IPS-NIHi11 (cell line): Measurements from ENCODE around the gene FGF11.
"Not testable (repeated sequence)": the region's sequence is repeated elsewhere in the genome, so short reads cannot be mapped to it uniquely, and the experiment has no call there.

Experiments used
- DNase-seq: peaks from one replicate; pipeline ENCODE4 v3.0.0; 2012; ENCODE audit warnings: mixed read lengths, low spot score

The FGF11 gene

DNA sequence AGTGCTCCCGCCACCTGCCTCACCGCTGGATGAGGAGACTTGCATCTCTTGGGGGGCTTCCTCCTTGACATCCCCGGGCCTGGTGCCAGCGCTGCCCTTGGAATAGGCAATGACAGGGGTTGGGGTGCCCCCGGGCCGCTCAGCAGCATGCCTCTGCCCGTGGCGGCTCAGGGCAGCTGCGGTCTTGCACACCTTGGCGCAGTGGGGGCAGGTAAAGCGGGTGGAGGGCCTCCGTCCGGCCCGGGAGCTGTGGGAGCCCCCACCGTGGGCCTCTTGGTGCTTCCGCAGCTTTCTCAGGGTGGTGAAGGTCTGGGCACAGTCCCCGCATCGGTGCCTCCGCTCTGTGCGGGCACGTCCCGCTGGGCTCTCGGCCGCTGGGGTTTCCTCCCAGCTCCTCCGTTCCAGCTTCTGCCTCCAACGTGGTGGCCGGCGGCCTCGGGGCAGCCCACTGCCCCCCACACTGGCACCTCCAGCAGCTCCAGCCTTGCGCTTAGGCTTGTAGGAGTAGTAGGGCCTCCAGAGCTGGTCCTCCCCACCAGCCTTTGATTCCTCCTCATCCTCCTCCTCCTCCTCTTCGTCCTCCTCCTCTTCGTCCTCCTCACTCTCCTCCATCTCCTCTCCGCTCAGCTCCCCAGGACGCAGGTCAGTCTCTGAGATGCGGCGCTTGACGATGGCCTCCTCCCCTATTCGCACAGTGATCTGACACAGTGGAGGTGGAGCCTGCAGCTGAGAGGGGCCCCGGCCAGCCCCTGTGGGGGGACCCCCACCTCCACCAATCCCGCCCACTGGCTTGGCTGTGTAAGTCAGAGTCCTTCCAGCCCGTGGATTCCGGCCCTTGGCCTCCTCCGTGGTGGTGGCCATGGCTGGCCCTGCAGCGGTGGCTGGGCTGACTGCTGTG, 23.4 kb downstream of the FGF11 start:
- DNase-seq = no peak

DNA sequence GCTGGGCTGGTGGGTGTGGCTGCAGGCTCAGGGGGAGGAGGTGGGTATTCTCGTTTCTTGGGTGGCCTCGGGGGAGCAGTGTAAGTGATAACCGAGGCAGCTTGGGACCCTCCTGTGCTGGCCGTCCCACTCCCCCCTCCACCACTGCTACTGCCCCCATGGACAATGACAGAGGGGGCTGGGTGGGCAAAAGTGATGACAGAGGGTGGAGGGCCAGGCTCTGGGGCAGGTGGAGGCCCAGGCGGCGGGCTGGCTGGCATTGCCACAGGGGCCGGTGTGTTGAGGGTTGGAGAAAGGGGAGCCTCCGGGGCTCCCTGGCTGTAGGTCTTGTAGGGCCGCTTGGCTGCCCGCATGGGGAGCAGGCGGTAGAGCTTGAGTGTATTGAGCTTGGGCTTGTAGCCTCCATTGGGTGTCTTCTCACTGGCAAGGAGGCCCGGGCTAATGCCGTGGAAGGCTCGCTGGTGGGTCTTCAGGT, 24.1 kb downstream of the FGF11 start:
- DNase-seq = no peak

DNA sequence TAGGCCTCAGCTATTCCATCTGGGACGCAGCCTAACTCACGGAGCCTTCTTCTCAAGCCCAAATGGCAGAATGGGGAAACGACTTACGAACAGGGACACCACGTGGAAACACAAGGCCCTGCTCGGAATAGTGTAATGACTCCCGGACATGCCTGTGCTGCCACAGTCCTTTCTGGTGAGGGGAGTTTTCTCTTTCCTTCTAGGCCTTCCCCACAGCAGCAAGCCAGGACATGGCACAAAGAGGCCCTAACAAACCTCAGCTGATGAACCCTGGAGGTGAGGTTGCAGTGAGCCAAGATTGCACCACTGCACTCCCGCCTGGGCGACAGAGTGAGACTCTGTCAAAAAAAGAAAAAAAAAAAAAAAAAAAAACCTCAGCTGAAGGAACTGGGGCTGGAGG, 24.8 kb downstream of the FGF11 start:
- no peak for DNase-seq

DNA sequence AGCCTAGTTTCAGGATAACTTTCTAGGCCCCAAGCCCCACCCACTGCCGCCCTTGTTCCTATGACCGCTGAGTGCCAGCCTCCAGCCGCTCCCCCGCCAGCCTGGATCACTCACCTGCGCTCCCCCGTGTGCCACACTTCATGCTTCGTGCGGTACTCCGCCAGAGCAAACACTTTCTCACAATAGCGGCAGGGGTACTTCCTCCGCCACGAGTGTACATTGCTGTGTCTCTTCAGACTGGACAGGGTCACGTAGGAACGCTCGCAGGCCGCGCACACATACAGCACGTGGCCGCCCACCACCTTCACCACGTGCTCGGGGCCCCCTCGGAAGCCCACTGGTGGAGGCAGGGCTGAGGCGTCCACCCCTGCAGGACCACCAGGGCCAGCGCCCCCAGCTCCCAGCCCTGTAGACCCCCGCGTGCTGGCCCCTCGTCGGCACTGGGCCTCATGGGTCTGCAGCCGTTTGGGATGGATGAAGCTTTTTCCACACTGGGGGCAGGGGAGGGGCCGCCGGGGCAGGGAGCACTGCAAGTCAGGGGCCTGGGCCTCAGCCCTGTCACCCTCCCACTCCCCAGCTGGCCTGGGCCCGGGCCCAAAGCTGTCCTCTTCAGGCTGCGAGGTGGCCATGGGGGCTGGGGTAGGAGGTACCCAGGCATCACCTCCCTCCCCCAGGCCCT, 26.4 kb downstream of the FGF11 start:
- DNase-seq = no peak

DNA sequence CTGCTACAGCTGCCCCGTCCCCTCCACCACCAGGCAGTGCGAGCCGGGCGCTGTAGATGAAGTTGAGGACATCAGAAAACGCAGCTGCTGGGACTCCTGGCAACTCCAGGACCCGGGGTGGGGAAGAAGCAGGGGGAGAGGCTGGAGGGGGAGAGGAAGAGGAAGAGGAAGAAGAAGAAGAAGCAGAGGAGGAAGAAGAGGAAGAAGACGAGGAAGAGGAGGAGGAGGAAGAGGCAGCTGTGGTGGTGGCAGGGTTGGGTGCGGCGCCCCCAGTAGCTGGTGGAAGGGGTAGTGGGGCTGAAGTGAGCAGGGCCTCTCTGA, 27.0 kb downstream of the FGF11 start:
- no peak for DNase-seq

DNA sequence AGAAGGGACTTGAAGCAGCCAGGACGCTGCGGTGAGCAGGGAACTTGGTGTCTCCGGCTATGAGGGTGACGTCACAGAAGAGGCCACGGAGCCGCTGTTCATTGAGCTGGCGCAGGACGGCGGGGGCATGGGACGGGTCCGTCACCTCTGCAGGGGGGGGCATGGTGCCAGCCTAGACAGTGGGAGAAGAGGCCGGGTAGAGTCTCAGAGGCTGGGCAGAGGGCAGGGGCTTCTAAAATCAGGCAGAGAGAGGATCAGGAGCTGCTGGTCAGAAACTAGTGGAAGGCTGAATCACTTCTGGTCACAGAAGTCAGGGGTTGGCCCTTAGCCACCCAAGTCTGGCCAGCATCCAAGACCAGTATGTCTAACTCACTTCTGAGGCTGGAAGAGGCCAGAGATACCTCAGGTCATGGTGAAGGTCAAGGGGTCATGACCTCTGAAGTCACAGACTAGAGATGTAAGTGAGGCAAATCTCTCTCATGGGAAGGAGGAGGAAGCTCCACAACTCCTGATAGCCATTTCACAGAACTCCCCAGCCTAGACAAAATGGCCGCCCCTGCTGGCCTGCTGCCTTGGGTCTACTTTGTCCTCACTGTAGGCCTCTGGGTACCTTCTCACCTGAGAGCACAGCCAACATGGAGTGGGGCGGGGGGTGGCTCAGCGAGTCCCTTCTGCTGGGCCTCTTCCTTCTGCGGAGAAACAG, 27.5 kb downstream of the FGF11 start:
- DNase-seq = no peak

DNA sequence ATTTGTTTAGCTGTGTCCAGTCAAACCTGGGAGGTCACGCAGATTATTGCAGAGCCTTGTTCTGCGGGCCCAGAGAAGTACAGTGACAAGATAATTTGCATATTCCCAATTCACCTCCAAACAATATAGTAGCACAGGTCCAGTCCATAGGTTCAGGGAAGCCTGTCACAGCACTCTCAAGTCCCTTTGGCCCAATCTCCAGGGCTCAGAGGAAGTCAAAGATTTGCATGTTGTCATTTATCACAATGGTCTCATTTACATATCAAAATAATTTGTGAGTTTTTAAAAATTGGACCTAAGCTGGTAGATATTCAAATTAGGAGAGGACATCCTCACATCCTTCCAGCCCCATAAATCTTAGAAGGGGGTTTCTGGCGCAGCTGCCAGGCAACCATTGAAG, 28.2 kb downstream of the FGF11 start:
- DNase-seq = no peak

DNA sequence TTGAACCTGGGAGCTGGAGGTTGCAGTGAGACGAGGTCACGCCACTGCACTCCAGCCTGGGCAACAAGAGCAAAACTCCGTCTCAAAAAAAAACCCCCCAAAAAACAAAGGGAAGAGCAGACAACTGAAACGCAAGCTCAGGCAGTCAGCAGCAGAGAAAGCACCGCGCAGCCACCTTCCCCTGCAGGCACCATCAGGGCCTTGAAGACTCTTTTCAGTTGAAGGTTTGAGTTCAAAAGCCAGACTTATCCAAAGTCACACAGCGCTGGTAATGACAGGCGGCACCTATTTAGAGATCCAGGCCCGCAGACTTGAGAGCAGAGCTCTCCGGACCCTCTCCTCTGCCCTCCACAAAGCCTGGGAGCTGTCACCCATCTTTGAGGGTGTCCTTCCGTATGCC, 29.0 kb downstream of the FGF11 start:
- no peak for DNase-seq

DNA sequence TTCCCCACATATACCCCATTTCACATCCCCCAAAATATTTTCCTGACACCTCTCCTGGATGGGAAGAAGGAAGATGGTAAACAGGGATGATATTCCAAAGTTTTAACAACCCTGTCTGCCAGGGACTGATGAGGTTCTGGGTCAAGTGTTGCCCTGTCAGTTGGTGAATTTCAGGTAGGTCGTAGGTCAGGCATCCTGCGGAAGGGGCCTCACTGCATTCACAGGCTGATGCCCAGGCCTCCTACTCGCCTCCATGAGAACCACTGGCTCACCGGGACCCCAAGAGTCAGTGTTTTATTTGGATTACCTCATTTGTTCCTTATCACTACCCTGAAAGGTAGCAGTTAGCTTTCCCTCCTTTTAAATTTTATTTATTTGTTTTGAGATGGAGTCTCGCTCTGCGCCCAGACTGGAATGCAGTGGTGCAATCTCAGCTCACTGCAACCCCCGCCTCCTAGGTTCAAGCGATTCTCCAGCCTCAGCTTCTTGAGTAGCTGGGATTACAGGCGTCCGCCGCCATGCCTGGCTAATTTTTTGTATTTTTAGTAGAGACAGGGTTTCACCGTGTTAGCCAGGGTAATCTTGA, 29.6 kb downstream of the FGF11 start:
- no peak for DNase-seq

DNA sequence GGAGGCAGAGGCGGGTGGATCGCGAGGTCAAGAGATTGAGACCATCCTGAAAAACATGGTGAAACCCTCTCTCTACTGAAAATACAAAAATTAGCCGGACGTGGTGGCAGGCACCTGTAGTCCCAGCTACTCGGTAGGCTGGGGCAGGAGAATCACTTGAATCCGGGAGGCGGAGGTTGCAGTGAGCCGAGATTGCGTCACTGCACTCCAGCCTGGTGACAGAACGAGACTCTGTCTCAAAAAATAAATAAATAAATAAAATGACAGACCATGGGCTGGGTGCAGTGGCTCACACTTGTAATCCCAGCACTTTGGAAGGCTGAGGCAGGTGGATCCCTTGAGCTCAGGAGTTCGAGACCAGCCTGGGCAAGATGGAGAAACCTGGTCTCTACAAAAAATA, 30.5 kb downstream of the FGF11 start:
- DNase-seq = not testable (repeated sequence)

DNA sequence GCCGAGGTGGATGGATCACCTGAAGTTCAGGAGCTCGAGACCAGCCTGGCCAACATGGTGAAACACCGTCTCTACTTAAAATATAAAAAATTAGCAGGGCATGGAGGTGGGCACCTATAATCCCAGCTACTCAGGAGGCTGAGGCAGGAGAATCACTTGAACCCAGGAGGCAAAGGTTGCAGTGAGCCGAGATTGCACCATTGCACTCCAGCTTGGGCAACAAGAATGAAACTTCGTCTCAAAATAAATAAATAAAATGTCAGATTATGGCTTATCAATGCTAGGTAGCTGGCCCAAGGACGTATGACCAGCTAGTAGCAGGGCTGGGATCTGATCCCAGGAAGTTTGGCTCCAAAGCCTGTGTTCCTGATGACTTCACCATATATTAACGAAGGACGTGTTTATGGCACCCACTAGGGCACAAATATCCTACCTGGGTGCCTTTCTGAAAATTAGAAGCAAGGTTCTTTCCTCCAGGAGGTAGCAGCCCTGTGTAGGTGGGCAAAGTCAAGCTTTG, 31.2 kb downstream of the FGF11 start:
- DNase-seq = not testable (repeated sequence)

DNA sequence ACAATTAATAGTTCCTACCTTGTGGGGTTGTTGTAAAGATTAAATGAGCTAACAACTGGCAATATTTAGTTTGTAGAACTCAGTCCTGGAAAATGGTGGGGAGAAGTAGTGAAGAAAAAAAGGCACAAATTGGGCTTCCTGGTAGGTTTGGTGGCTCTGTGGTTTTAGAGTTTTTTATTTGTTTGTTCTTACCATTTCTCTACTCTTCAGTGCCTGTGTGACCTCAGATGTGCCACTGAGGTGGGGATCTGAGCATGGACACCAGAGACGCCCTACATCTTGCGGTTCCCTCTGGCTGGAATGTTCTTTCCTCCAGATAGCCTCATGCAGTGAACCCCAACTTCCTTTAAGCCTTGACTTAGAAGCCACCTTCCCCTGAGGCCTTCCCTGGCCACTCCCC, 32.4 kb downstream of the FGF11 start:
- DNase-seq = no peak

DNA sequence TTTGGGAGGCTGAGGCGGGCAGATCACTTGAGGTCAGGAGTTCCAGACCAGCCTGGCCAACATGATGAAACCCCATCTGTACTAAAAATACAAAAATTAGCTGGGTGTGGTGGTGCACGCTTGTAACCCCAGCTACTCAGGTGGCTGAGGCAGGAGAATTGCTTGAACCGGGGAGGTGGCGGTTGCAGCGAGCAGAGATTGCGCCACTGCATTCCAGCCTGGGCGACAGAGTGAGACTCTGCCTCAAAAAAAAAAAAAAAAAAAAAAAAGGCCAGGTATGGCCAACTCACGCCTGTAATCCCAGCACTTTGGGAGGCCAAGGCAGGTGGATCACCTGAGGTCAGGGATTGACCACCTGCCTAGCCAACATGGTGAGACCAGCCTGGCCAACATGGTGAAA, 35.5 kb downstream of the FGF11 start:
- not testable (repeated sequence) for DNase-seq

DNA sequence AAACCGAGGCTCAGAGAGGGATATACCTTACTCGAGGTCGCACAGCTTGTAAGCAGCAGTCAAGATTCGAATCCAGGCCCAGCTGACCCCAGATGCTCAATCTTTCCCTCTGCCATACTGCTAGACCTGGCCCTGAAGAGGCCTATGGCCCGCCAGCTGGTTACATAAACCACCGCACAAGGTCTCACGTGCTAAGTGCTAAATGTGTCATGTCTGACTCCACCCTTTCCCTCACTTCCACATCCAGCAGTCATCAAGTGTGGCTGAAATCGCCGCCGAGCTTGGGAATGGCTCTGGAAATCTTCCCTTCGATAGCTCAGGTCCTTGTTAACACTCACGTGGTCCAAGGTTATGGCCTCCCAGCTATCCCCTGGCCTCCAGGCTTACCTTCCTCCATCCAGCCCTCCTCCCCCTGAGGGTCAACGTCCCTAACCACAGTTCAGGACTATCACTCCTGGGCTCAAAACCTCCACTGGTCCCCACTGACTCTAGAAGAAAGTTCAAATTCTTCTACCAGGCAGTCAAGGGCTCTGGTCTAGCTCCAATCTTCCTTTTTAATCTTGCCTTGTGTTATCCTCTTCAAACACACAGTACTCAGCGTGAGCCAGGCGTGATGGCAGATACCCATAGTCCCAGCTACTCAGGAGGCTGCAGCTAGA, 36.6 kb downstream of the FGF11 start:
- no peak for DNase-seq

DNA sequence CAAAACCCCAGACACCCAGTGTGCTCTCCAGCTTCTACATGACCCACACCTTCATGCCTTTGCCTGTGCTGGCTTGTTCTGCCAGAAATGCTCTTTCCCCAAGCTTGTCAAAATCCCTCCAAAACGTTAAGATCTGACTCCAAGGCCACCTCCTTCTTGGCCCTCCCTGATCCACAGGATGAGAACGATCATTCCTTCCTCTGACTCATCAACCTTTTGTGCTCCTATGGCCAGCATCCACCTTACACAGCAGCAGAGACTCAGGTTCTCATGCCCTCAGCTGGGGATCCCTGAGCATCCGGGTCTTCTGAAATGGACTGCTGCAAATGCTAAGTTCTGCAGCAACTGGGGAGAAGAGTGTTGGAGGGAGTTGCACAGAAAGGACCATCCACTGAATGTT, 37.2 kb downstream of the FGF11 start:
- no peak for DNase-seq

DNA sequence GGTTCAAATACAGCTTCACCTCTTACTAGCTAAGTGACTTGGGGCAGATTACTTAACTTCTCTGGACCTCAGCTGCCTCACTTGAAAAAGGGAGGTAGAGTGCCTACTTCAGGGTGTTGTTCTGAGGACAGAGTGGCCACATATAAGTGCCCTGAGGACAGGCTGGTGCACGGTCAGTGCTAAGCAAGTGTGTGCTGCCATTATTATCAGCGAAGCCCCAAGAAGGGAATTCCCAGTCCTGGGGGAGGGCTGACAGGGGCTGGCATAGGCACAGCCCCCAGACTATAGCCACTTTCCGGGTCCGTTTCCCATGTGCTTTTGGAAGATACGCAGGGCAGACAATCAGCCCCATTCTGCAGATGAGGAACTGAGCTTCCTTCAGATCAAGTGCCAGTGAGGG, 37.6 kb downstream of the FGF11 start:
- DNase-seq = no peak

DNA sequence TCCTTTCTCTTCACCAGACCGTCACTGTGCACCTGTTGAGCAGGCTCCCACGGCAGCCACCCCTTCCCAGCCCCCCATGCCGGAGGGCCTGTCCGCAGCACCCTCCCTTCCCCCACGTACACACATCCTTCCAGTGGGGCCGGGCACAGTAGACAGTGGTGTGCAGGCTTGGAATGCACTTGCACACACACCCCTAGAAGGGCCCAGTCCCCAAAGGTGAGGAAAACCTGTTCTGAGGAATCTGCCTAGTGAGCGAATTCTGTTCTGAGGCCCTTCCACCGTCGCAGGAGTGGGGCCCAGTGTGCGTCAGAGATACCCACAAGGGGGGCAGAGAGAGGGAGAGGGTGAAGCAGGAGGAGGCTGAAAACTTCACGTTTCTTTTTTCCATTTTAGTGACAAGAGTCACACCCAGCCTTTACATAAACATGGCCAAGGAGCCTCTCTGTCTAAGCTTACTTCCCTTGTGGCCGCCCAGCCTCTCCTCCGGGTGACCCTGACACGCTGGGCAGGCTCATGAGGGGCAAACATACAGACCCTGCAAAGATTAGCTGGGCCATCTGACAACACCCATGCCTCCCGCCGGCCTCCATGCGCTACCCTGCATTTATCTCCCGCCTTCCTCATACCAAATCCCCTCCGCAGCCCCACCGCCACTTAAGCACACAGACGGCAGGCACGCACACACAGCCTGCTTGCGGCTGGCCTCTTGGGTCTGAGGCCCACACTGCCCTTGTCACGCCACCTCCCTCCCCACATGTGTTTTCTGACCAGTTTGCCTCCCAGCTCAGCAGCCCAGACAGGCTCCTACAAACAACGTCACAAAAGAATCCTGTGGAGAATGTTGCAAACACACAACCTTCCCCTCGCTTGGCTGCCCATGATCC, 38.3 kb downstream of the FGF11 start:
- DNase-seq = peak; percentile 28

DNA sequence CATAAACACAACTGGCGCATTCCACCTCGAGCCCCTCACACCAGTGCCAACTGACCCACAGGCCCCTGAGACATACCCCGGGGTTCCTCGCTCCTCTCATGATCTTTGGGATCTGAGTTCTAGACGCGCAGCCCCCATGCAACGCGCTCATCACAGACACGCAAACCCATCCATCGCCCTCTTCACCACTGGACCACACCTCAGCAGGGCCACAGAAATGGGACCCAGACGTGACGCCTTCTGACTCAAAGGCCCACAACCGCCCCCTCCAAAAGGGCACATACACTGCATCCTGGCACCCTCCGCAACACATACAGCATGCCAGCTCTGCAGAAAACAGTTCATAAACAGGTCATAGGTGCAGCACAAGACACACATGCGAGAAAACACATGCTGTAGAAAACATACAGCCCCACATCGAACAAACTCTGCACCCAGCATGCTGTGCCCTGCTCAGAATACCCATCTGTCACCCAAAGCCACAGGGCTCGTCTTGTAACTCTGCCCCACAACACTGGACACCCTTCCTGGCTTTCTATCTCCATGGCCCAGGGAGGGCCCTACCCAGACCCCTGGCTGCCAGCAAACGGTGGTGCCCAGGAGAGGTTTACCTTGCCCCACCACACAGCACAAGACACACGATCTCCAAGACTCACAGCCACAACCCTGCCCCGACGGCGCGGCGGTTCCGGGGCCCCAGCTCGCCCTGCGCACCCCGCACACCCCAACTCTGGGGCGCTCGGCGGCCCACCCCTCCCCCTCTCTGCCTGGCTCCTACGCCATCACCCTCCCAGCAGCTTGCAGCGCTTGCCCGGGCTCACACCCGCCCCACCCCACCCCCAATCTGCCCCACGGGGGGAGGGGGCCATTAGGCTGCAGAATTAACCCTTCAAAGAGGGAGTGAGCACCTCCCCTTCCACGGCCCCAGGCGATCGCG, 39.2 kb downstream of the FGF11 start:
- DNase-seq = peak; percentile 77

DNA sequence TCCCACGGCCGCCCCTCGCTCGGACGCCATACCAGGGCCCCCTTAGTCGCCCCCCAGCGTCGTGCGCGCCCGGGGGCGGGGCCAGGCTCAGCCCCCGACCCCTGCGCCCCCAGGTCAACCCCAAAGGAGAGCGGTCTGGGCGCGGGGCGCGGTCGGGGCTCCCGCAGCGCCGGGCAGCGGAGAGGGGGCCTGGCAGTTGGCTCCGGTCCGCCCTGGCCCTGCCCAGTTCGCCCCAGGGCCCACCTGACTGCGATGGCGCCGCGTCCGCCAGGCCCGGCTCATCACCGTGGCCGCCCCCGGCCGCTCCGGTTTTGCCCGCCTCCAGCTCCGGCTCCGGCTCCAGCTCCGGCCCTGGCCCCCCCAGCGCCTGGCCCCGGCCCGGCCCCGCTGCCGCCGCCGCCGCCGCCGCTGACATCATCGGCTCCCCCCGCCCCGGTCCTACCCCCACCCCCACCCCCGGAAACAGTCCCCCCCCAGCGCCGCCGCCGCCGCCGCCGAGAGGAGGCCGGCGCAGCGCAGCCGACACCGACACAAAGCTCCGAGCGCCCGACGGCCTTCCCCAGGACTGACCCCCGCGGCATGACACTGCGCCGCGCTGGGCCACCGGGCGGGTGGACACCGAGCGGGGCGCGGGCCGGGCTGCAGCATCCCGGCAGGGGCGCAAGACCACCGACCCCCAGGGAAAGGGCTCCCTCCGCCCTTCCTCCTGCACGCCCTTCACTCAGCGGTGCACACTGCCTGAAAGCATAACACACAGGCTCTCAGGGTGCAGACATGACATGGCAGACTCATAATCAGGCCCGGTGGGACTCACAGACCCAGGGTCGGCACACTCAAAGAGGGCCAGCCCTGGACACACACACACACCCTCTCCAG, 40.1 kb downstream of the FGF11 start, which contains the start of gene ZBTB4:
Gene ZBTB4 (minus strand): TSS at position 419 of the 876 bp plus-strand sequence. CDS start 12,830 bp downstream, outside the sequence.
- peak; percentile 80 for DNase-seq
